Transverse colon (tissue), 4 donors: ENCODE results near the gene STN1. TPM values are rescaled to one million over a fixed set of nuclear protein-coding genes. Genes with fewer than 3 reads are reported as not detected.
A peak's percentile ranks its signal among the peaks of the same experiment; 100 is the strongest.

Experiments used
- DNase-seq: peaks from one replicate; pipeline ENCODE4 v3.0.0-alpha.2; 2019
- H3K27ac ChIP-seq, 4 donors: fragments of 200-600 bp; sonication (generic); 2 replicates each; pipeline ENCODE4 v1.5.1; 2016 to 2018; ENCODE audit warnings: inconsistent platforms in 4 of 4
- H3K27me3 ChIP-seq: fragments of 200-600 bp; sonication (generic); 2 replicates; pipeline ENCODE4 v1.5.1; 2017; ENCODE audit warnings: inconsistent platforms
- H3K36me3 ChIP-seq, 4 donors: fragments of 200-600 bp; sonication (generic); 2 replicates each; pipeline ENCODE4 v1.5.1; 2017 to 2019; ENCODE audit warnings: inconsistent platforms in 4 of 4
- H3K4me1 ChIP-seq, 4 donors: fragments of 200-600 bp; sonication (generic); 2 replicates each; pipeline ENCODE4 v1.5.1; 2017 to 2020; ENCODE audit warnings: inconsistent platforms in 4 of 4
- H3K4me3 ChIP-seq, 4 donors: fragments of 200-600 bp; sonication (generic); 1 replicate in 1 of 4; 2 replicates in 3 of 4; pipeline versions ENCODE4 v1.5.1 to v1.6.1; 2017 to 2019; ENCODE audit warnings: inconsistent platforms in 4 of 4
- H3K9me3 ChIP-seq, 2 donors: fragments of 200-600 bp; sonication (generic); 2 replicates each; pipeline ENCODE4 v1.5.1; 2017 to 2019; ENCODE audit warnings: inconsistent platforms in 2 of 2
- CTCF ChIP-seq, 5 experiments: fragments of 200-600 bp in 3 of 5; fragments of 450-650 bp in 2 of 5; sonication (generic) in 3 of 5; IDR thresholded peaks; 1 replicate in 2 of 5; 2 replicates in 3 of 5; pipeline ENCODE4 v1.5.1; 2016 to 2017; ENCODE audit warnings: antibody characterized with exemption in 5 of 5, inconsistent platforms in 3 of 5, mild to moderate bottlenecking in 2 of 5, moderate library complexity in 1 of 5
- EP300 ChIP-seq: sonication (generic); formaldehyde crosslinking; IDR thresholded peaks from one replicate; pipeline ENCODE4 v1.6.1; 2017; ENCODE audit warnings: antibody characterized with exemption, low read depth
- POLR2A ChIP-seq: fragments of 450-650 bp; IDR thresholded peaks from one replicate; pipeline ENCODE4 v1.6.1; 2016; ENCODE audit warnings: antibody characterized with exemption, mild to moderate bottlenecking, moderate library complexity
- POLR2AphosphoS5 ChIP-seq, 3 donors: sonication (generic); formaldehyde crosslinking; IDR thresholded peaks; one replicate each; pipeline ENCODE4 v1.6.1; 2016; ENCODE audit warnings: antibody characterized with exemption in 3 of 3
- WGBS, 2 donors: methylation state at CpG; one replicate each; pipeline ENCODE4 v1.1.5; 2018; ENCODE audit warnings: low coverage in 1 of 2; 5-methylcytosine and 5-hydroxymethylcytosine counted together
- in situ Hi-C, 4 donors: fragments of 200-750 bp; cut with MboI; loops; one replicate each; pipeline versions ENCODE4 v1.15.0 to v1.15.1; 2017; ENCODE audit warnings: low sequenced_read_pairs in 3 of 4, low pct_ligation_motif_present in 1 of 4, low pct_unique_long_range_greater_than_20kb in 1 of 4
- intact Hi-C: fragments of 100-400 bp; cut with DNase I; formaldehyde crosslinking; loops from one replicate; pipeline ENCODE4 v1.15.1; 2023; ENCODE audit warnings: low total_unique reads
- total RNA-seq, 4 donors: library from RNA; depleted of rRNA; stranded (reverse); fragments of >200 nt; gene quantifications; one replicate each; pipeline ENCODE4 v1.1.0, GENCODE V29; 2016

Gene STN1
- total RNA-seq, 4 donors from 2014 or later = 20.8 to 31.8 (median 26.4) TPM

DNA sequence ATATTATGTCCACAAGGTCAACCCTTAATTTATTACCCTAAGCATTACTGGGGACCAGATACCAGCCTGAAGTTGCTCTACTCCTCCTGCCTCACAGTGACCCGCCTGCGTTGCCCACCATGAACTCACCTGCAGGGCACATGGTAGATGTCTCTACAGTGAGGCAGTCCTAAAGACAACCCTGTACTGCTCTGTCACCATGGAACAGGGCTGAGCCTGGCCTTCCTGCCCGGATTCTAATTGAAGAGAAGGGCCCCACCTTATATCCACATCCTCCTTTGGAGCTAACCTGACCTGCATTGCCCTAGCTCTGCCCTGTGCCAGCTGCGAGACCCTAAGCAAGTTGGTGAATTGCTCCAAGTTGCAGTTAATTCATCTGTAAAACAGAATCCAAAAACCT, 66.7 kb downstream of the STN1 start:
- DNase-seq = peak; percentile 47
- no peak overlapping the region for H3K4me3 ChIP-seq
- no peaks in the 10 kb centered on the region for H3K27me3 ChIP-seq
- in situ Hi-C loops (loop anchor here in 2 of 4 donors (25.0 kb wide), 2 partner anchors 239 to 264 kb away; no protein-coding TSS in a partner anchor), intact Hi-C loops (no loop called here)
- peak overlapping the region; percentile 88 for H3K27ac ChIP-seq
- 57 to 67% methylated on average over 3 to 4 of the region's 4 CpGs for WGBS, 2 donors
- H3K9me3 ChIP-seq = no peaks in the 10 kb centered on the region
- H3K4me1 ChIP-seq = peaks cover 41 to 83% (median 66%) of the 10 kb centered on the region in 4 donors
- TF ChIP-seq POLR2A (no peak), POLR2AphosphoS5 (IDR thresholded peaks at IDR 0.05) (no peak), CTCF (IDR thresholded peaks at IDR 0.05) (no peak), EP300 (no peak)
- H3K36me3 ChIP-seq = no peaks in the 10 kb centered on the region

DNA sequence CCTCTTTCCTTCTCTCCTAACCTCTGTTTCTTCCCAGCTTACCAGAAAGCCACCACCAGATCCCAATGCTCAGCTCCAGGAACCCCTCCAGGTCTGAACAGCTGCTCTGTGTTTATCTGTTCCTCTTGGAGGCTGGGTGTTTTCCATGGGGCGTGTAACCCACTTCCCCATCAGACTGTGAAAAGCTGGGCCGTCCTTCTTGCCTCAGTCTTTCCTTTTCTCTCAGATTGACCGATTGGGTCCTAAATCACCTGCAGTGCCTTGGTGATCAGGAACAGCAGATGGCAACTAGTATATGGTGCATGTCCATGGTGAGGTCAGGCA, 67.5 kb downstream of the STN1 start:
- in situ Hi-C loops (loop anchor here in 2 of 4 donors (25.0 kb wide), 2 partner anchors 238 to 263 kb away; no protein-coding TSS in a partner anchor), intact Hi-C loops (no loop called here)
- no peaks in the 10 kb centered on the region for H3K27me3 ChIP-seq
- peaks cover 44 to 83% (median 67%) of the 10 kb centered on the region in 4 donors for H3K4me1 ChIP-seq
- H3K9me3 ChIP-seq = no peaks in the 10 kb centered on the region
- H3K27ac ChIP-seq = peak overlapping the region; percentile 88
- TF ChIP-seq CTCF (IDR thresholded peaks at IDR 0.05) (no peak), POLR2AphosphoS5 (IDR thresholded peaks at IDR 0.05) (no peak), EP300 (no peak), POLR2A (no peak)
- 56% methylated on average over 3 of the region's 3 CpGs for WGBS, 2 donors
- DNase-seq = no peak
- H3K4me3 ChIP-seq = peak overlapping the region in 1 of 4 donors; percentile 1
- H3K36me3 ChIP-seq = no peaks in the 10 kb centered on the region

- H3K36me3 ChIP-seq = no peaks in the 10 kb centered on the region
- in situ Hi-C loops = loop anchor here in 2 of 4 donors (25.0 kb wide), 2 partner anchors 238 to 263 kb away; no protein-coding TSS in a partner anchor
- TF ChIP-seq POLR2A = no peak
- TF ChIP-seq POLR2AphosphoS5 (IDR thresholded peaks at IDR 0.05) = peak in 1 of 3 donors; percentile 11
- no peak for TF ChIP-seq CTCF (IDR thresholded peaks at IDR 0.05)
- intact Hi-C loops = no loop called here
- H3K27ac ChIP-seq = peak overlapping the region; percentile 88
- peaks cover 44 to 87% (median 70%) of the 10 kb centered on the region in 4 donors for H3K4me1 ChIP-seq
- 15 to 45% methylated on average over 4 to 8 of the region's 8 CpGs for WGBS, 2 donors
- no peaks in the 10 kb centered on the region for H3K27me3 ChIP-seq
- no peak for DNase-seq
- H3K9me3 ChIP-seq = no peaks in the 10 kb centered on the region
- H3K4me3 ChIP-seq = peak overlapping the region in 1 of 4 donors; percentile 1
Observed at GRCh38 chr10:103849880-103850571, 68.0 kb downstream of the STN1 start.

DNA sequence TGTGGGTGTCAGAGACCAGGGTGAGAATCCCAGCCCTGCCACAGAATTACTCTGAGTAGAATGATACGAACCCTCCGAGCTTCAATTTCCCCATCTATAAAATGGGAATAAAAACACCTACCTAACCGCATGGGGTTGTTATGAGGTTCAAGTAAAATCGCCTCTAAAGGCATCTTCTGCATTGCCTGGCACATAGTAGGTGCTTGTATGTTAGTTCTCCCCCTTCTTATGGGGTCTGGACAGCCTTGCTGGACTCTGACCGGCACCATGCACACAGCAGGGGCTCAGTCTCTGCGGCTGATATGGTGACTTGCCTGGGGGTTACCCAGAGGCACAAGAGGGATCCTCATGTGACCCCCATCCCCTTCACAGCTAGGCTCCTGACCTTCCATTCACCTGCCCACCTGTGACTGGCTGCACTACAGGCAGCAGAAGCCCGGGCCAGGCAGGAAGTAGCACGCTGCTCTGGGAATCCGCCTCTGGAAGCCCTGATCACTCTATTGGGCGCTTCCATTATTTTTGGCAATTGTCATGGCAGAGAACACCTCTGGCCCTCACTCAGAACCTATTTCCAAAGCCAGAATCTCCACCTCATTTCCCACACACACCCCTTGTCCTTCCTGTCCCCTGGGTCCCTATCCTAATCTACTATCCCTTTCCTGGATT, 68.6 kb downstream of the STN1 start:
- DNase-seq = no peak
- no peak for TF ChIP-seq POLR2AphosphoS5 (IDR thresholded peaks at IDR 0.05)
- peaks cover 48 to 86% (median 72%) of the 10 kb centered on the region in 4 donors for H3K4me1 ChIP-seq
- no peaks in the 10 kb centered on the region for H3K9me3 ChIP-seq
- intact Hi-C loops = no loop called here
- 81 to 83% methylated on average over 1 to 10 of the region's 10 CpGs for WGBS, 2 donors
- no peaks in the 10 kb centered on the region for H3K36me3 ChIP-seq
- H3K27ac ChIP-seq = peak overlapping the region; percentile 88
- no peak overlapping the region for H3K4me3 ChIP-seq
- in situ Hi-C loops = no loop called here
- H3K27me3 ChIP-seq = no peaks in the 10 kb centered on the region
